Measurements from ENCODE around the gene IGSF3.
"Not testable (repeated sequence)": the region's sequence is repeated elsewhere in the genome, so short reads cannot be mapped to it uniquely, and the experiment has no call there.

The IGSF3 gene

GRCh38 chr1:116644096-116644495, 23.4 kb downstream of the IGSF3 start:
- DNase-seq (ENCODE audit: extremely low read depth, insufficient read length); H3K27me3 ChIP-seq (replicated peaks; ENCODE audit: control insufficient read depth, insufficient read depth, low read length); H3K36me3 ChIP-seq (ENCODE audit: control insufficient read depth, insufficient read depth, low read length); H3K4me3 ChIP-seq (replicated peaks; ENCODE audit: low read depth, low read length): not testable (repeated sequence)

- H3K4me3 ChIP-seq (replicated peaks; ENCODE audit: low read depth, low read length); H3K27me3 ChIP-seq (replicated peaks; ENCODE audit: control insufficient read depth, insufficient read depth, low read length); H3K36me3 ChIP-seq (ENCODE audit: control insufficient read depth, insufficient read depth, low read length); DNase-seq (ENCODE audit: extremely low read depth, insufficient read length): not testable (repeated sequence)
Observed at GRCh38 chr1:116643281-116643751, 24.2 kb downstream of the IGSF3 start.

- not testable (repeated sequence) for DNase-seq (ENCODE audit: extremely low read depth, insufficient read length); H3K27me3 ChIP-seq (replicated peaks; ENCODE audit: control insufficient read depth, insufficient read depth, low read length); H3K4me3 ChIP-seq (replicated peaks; ENCODE audit: low read depth, low read length); H3K36me3 ChIP-seq (ENCODE audit: control insufficient read depth, insufficient read depth, low read length)
Observed at GRCh38 chr1:116642311-116643280, 24.9 kb downstream of the IGSF3 start.

GRCh38 chr1:116637583-116637982, 29.9 kb downstream of the IGSF3 start:
- DNase-seq (ENCODE audit: extremely low read depth, insufficient read length); H3K27me3 ChIP-seq (replicated peaks; ENCODE audit: control insufficient read depth, insufficient read depth, low read length); H3K36me3 ChIP-seq (ENCODE audit: control insufficient read depth, insufficient read depth, low read length): not testable (repeated sequence)

DNA sequence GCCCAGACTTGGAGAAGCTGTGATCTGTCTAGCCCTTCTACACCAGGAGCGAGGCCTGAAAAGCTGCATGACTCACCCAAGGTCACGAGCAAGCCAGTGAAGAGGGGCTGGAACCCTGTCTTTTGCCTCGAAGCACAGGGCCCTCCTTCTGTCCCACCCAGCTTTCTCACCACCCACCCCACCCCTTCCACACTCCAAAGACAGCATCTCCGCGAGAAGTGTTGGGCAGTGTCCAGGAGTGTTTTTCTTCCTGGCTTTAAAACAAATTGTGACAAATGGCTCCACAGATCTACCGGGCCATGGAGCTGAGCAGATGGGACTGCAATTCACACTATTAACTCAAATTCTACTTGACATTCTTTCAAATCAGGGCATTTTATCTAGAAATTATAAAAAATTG, 30.9 kb downstream of the IGSF3 start:
- H3K27me3 ChIP-seq (replicated peaks; ENCODE audit: control insufficient read depth, insufficient read depth, low read length); H3K36me3 ChIP-seq (ENCODE audit: control insufficient read depth, insufficient read depth, low read length); DNase-seq (ENCODE audit: extremely low read depth, insufficient read length); H3K4me3 ChIP-seq (replicated peaks; ENCODE audit: low read depth, low read length): not testable (repeated sequence)

More at GRCh38 chr1:116637583-116637982, 29.9 kb downstream of the IGSF3 start:
- H3K4me3 ChIP-seq (replicated peaks; ENCODE audit: low read depth, low read length): not testable (repeated sequence)

GRCh38 chr1:116634386-116634785, 33.1 kb downstream of the IGSF3 start:
- not testable (repeated sequence) for H3K36me3 ChIP-seq (ENCODE audit: control insufficient read depth, insufficient read depth, low read length); H3K4me3 ChIP-seq (replicated peaks; ENCODE audit: low read depth, low read length); DNase-seq (ENCODE audit: extremely low read depth, insufficient read length); H3K27me3 ChIP-seq (replicated peaks; ENCODE audit: control insufficient read depth, insufficient read depth, low read length)

DNA sequence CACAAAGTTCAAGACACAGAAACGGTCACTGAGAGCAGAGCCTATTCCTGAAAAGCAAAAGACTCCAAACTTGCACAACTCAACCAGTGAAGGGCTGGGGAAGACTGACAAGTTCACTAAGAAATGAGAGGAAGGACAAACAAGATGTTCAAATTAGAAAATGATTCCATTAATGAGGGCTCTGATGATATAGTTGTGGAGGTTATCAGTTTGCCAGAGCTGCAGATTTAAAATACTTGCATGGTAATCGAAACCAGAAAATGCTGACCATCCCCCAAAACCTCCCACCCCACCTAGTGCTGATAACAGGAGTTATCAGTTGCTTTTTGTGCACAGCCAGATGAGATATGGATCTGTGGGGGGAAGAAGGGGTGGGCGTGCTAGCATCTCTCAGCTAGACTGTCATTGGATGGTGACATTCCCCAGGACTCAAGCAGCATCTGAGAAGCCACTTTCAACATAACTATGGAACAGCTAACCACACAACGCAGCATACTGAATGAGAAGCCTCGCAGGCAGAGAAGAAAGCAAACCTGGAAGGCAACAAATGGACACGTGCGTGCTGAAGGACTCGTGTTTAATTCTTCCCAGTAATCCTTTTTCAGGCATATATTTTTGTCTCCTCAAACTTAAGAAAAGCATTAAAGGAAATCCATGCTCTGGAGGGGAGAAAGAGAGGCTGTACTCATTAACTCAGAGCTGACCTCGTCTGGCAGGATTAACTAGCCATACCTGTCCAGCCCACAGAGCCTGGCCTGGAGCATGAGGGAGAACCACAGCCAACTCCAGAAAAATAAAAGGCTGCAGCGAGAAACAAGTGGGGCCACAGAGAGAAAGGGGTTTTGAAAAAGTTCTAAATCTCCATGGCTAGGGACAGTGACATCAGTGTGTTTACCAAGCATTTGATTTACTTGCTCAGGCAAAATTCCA, 35.3 kb downstream of the IGSF3 start:
- H3K36me3 ChIP-seq (ENCODE audit: control insufficient read depth, insufficient read depth, low read length); H3K27me3 ChIP-seq (replicated peaks; ENCODE audit: control insufficient read depth, insufficient read depth, low read length); DNase-seq (ENCODE audit: extremely low read depth, insufficient read length); H3K4me3 ChIP-seq (replicated peaks; ENCODE audit: low read depth, low read length): not testable (repeated sequence)

GRCh38 chr1:116631554-116631953, 36.0 kb downstream of the IGSF3 start:
- H3K4me3 ChIP-seq (replicated peaks; ENCODE audit: low read depth, low read length); DNase-seq (ENCODE audit: extremely low read depth, insufficient read length); H3K27me3 ChIP-seq (replicated peaks; ENCODE audit: control insufficient read depth, insufficient read depth, low read length); H3K36me3 ChIP-seq (ENCODE audit: control insufficient read depth, insufficient read depth, low read length): not testable (repeated sequence)

DNA sequence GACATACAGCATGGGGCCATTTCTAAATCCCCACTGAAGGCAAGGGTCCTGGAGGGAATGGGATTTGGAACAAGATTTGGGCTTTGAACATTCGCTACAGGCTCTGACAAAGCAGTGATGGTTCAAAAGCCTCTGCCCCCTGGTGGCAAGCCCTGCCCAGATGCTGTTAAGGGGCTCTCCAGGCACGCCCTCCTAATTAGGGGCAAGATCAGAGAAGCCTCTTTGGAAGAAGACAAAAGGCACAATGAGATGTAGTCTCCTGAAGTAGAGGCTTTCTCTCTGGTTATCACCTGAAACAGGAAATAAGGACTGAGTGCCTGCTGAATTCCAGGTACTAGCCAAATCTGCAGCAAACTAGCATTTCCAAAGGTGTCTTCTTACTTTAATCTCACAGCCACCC, 37.5 kb downstream of the IGSF3 start:
- H3K4me3 ChIP-seq (replicated peaks; ENCODE audit: low read depth, low read length); H3K27me3 ChIP-seq (replicated peaks; ENCODE audit: control insufficient read depth, insufficient read depth, low read length); H3K36me3 ChIP-seq (ENCODE audit: control insufficient read depth, insufficient read depth, low read length); DNase-seq (ENCODE audit: extremely low read depth, insufficient read length): not testable (repeated sequence)
- peak; percentile 35 for TF ChIP-seq CTCF (IDR thresholded peaks at IDR 0.05; ENCODE audit: insufficient read depth, low read length, poor library complexity, severe bottlenecking)

- not testable (repeated sequence) for H3K36me3 ChIP-seq (ENCODE audit: control insufficient read depth, insufficient read depth, low read length); H3K27me3 ChIP-seq (replicated peaks; ENCODE audit: control insufficient read depth, insufficient read depth, low read length); DNase-seq (ENCODE audit: extremely low read depth, insufficient read length); H3K4me3 ChIP-seq (replicated peaks; ENCODE audit: low read depth, low read length)
Observed at GRCh38 chr1:116629441-116629840, 38.1 kb downstream of the IGSF3 start.

All from GM06990 (cell line).